B cell (primary cell): ENCODE measurements around the gene SEMA4D.

Experiments used
- CTCF ChIP-seq: fragments of 200-600 bp; IDR thresholded peaks from one replicate; pipeline ENCODE4 v1.8.0; 2022; ENCODE audit warnings: antibody characterized with exemption, mild to moderate bottlenecking
- EZH2 ChIP-seq: IDR thresholded peaks from 2 replicates; pipeline ENCODE4 v1.6.1; 2012; ENCODE audit warnings: borderline replicate concordance, low read depth, mild to moderate bottlenecking, moderate library complexity, low read length; ENCODE audit not compliant: insufficient read depth, poor library complexity, severe bottlenecking

GRCh38 chr9:89342213-89342612, 155.7 kb downstream of the SEMA4D start:
- TF ChIP-seq CTCF (no peak), EZH2 (no peak)
